ENCODE data around the gene SCAMP4.

The SCAMP4 gene

DNA sequence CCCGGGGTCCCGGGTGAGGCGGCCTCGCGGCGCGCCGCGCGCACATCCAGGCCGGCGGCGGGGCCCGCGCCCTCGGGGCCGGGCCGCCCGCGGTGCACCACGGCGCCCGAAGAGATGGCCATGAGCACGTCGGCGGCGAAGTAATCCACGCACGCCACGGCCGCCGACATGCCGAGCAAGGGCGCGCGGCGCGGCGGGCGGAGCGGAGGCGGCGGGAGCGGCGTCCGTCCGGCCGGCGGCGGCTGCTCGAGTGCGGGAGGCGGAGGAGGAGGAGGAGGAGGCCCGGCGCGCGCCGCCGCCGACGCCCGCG is 41.9 kb upstream of the SCAMP4 start, which contains the start of gene KLF16:
Gene KLF16, minus strand, starts transcription at position 252 of the 310 bp plus-strand sequence. Its CDS starts 82 bp downstream, at position 170.
- Histone ChIP-seq H4K20me1 (ENCODE audit: low read depth, low read length) (peaks cover 6% of the 10 kb centered on the region; the same call in 1 of the 2 replicates), H3K4me3 (ENCODE audit: insufficient read depth, low read length, poor library complexity, severe bottlenecking) (peak within 1 kb of the TSS; percentile 95), H3K9me3 (ENCODE audit: insufficient read depth, low read length) (no peaks in the 10 kb centered on the region), H3K79me2 (ENCODE audit: insufficient read depth, low read length) (peaks cover 35% of the 10 kb centered on the region), H3F3A (ENCODE audit: insufficient read depth) (peaks cover 27% of the 10 kb centered on the region), H3K9me2 (replicated peaks; ENCODE audit: insufficient read depth, low read length) (no peaks in the 10 kb centered on the region), H3K27ac (ENCODE audit: low read depth, low read length) (peak within 1 kb of the TSS; percentile 95), H3K4me2 (ENCODE audit: low read depth, low read length, poor library complexity, severe bottlenecking) (peak within 1 kb of the TSS; percentile 86), H3K9ac (ENCODE audit: low read length) (peak within 1 kb of the TSS; percentile 96), H3K27me3 (ENCODE audit: low read length) (no peaks in the 10 kb centered on the region), H2AFZ (ENCODE audit: low read depth, low read length, severe bottlenecking) (peak within 1 kb of the TSS; percentile 55), H3K36me3 (ENCODE audit: low read length) (no peaks in the 10 kb centered on the region)
- TF ChIP-seq EZH2phosphoT487 (conservative IDR thresholded peaks at IDR 0.05; ENCODE audit: low read length), result no peak
- TF ChIP-seq, protein P1, sequence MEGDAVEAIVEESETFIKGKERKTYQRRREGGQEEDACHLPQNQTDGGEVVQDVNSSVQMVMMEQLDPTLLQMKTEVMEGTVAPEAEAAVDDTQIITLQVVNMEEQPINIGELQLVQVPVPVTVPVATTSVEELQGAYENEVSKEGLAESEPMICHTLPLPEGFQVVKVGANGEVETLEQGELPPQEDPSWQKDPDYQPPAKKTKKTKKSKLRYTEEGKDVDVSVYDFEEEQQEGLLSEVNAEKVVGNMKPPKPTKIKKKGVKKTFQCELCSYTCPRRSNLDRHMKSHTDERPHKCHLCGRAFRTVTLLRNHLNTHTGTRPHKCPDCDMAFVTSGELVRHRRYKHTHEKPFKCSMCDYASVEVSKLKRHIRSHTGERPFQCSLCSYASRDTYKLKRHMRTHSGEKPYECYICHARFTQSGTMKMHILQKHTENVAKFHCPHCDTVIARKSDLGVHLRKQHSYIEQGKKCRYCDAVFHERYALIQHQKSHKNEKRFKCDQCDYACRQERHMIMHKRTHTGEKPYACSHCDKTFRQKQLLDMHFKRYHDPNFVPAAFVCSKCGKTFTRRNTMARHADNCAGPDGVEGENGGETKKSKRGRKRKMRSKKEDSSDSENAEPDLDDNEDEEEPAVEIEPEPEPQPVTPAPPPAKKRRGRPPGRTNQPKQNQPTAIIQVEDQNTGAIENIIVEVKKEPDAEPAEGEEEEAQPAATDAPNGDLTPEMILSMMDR (IDR thresholded peaks at IDR 0.05; ENCODE audit: insufficient read depth, low read length, poor library complexity, severe bottlenecking), result no peak

GRCh38 chr19:1863638-1864479 is 41.3 kb upstream of the SCAMP4 start:
- Histone ChIP-seq H3K79me2 (ENCODE audit: insufficient read depth, low read length) (peaks cover 35% of the 10 kb centered on the region), H3K4me3 (ENCODE audit: insufficient read depth, low read length, poor library complexity, severe bottlenecking) (peak overlapping the region; percentile 73), H2AFZ (ENCODE audit: low read depth, low read length, severe bottlenecking) (peak overlapping the region; percentile 55), H3K4me2 (ENCODE audit: low read depth, low read length, poor library complexity, severe bottlenecking) (peak overlapping the region; percentile 86), H3K27ac (ENCODE audit: low read depth, low read length) (peak overlapping the region; percentile 95), H3K9me3 (ENCODE audit: insufficient read depth, low read length) (no peaks in the 10 kb centered on the region), H3K9me2 (replicated peaks; ENCODE audit: insufficient read depth, low read length) (no peaks in the 10 kb centered on the region), H3F3A (ENCODE audit: insufficient read depth) (peaks cover 23% of the 10 kb centered on the region), H4K20me1 (ENCODE audit: low read depth, low read length) (peaks cover 6% of the 10 kb centered on the region; the same call in 1 of the 2 replicates), H3K36me3 (ENCODE audit: low read length) (no peaks in the 10 kb centered on the region), H3K9ac (ENCODE audit: low read length) (peak overlapping the region; percentile 96), H3K27me3 (ENCODE audit: low read length) (no peaks in the 10 kb centered on the region)
- TF ChIP-seq, protein P1 (IDR thresholded peaks at IDR 0.05; ENCODE audit: insufficient read depth, low read length, poor library complexity, severe bottlenecking), result no peak
- no peak for TF ChIP-seq EZH2phosphoT487 (conservative IDR thresholded peaks at IDR 0.05; ENCODE audit: low read length)

GRCh38 chr19:1864480-1865171 is 40.6 kb upstream of the SCAMP4 start:
- Histone ChIP-seq H3K27ac (ENCODE audit: low read depth, low read length) (peak overlapping the region; percentile 95), H3K4me2 (ENCODE audit: low read depth, low read length, poor library complexity, severe bottlenecking) (peak overlapping the region; percentile 86), H3F3A (ENCODE audit: insufficient read depth) (peaks cover 23% of the 10 kb centered on the region), H4K20me1 (ENCODE audit: low read depth, low read length) (peaks cover 6% of the 10 kb centered on the region; the same call in 1 of the 2 replicates), H3K9me2 (replicated peaks; ENCODE audit: insufficient read depth, low read length) (no peaks in the 10 kb centered on the region), H3K9ac (ENCODE audit: low read length) (peak overlapping the region; percentile 96), H3K79me2 (ENCODE audit: insufficient read depth, low read length) (peaks cover 30% of the 10 kb centered on the region), H3K36me3 (ENCODE audit: low read length) (no peaks in the 10 kb centered on the region), H3K9me3 (ENCODE audit: insufficient read depth, low read length) (no peaks in the 10 kb centered on the region), H3K4me3 (ENCODE audit: insufficient read depth, low read length, poor library complexity, severe bottlenecking) (peak overlapping the region; percentile 73), H3K27me3 (ENCODE audit: low read length) (no peaks in the 10 kb centered on the region), H2AFZ (ENCODE audit: low read depth, low read length, severe bottlenecking) (peak overlapping the region; percentile 55)
- TF ChIP-seq EZH2phosphoT487 (conservative IDR thresholded peaks at IDR 0.05; ENCODE audit: low read length), result no peak
- TF ChIP-seq, protein P1 (IDR thresholded peaks at IDR 0.05; ENCODE audit: insufficient read depth, low read length, poor library complexity, severe bottlenecking), result peak; percentile 48

All from SU-DHL-6 (cell line).